OCI-LY3 (cell line): Measurements from ENCODE around the gene CELF4.

ENCODE experiments used
- EZH2phosphoT487 ChIP-seq: fragments of 200-600 bp; shearing (Covaris generic); IDR thresholded peaks from 2 replicates; pipeline ENCODE4 v1.6.1; 2018; ENCODE audit warnings: antibody characterized with exemption, mixed run types, low read depth
- TF ChIP-seq, protein P1 (sequence below): fragments of 200-600, 300-600 bp; sonication (generic); IDR thresholded peaks from 2 replicates; pipeline ENCODE4 v1.5.1; 2014; ENCODE audit warnings: antibody characterized with exemption, low read length, low read depth

DNA sequence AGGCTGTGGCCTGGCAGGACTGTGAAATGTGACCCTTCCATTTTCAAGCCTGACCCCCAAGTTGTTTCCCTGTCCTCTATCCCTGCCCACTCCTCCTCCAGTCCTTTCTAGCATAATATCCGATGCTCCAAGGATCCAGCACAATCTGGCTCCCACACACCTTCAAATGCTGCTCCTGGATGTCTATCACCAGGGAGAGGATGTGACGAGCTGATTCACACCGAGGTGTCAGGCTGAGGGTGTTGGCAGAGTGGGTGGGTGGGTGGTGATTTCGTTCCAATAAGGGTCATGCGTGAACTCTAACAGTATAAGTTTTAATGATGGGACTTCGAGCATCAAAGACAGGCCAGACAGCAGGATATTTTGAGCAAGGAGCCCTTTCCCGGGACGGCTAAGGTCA lies 107.8 kb downstream of the CELF4 start:
- TF ChIP-seq, protein P1, sequence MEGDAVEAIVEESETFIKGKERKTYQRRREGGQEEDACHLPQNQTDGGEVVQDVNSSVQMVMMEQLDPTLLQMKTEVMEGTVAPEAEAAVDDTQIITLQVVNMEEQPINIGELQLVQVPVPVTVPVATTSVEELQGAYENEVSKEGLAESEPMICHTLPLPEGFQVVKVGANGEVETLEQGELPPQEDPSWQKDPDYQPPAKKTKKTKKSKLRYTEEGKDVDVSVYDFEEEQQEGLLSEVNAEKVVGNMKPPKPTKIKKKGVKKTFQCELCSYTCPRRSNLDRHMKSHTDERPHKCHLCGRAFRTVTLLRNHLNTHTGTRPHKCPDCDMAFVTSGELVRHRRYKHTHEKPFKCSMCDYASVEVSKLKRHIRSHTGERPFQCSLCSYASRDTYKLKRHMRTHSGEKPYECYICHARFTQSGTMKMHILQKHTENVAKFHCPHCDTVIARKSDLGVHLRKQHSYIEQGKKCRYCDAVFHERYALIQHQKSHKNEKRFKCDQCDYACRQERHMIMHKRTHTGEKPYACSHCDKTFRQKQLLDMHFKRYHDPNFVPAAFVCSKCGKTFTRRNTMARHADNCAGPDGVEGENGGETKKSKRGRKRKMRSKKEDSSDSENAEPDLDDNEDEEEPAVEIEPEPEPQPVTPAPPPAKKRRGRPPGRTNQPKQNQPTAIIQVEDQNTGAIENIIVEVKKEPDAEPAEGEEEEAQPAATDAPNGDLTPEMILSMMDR = no peak
- no peak for TF ChIP-seq EZH2phosphoT487
